CD4-positive, alpha-beta T cell treated with Interferon alpha-2 for 1 hour (primary cell): ENCODE measurements around the gene ZNF260.

ENCODE experiments used
- DNase-seq, 2 donors: peaks; one replicate each; pipeline ENCODE4 v3.0.0-alpha.2; 2020 to 2022

ZNF260 gene

GRCh38 chr19:36489118-36489919, 38.8 kb downstream of the ZNF260 start, which contains the start of gene ZNF566:
ZNF566 (minus strand) TSS chr19:36489561; CDS start chr19:36476557, 13,004 bp downstream.
- DNase-seq, result peak; percentile 97

DNA sequence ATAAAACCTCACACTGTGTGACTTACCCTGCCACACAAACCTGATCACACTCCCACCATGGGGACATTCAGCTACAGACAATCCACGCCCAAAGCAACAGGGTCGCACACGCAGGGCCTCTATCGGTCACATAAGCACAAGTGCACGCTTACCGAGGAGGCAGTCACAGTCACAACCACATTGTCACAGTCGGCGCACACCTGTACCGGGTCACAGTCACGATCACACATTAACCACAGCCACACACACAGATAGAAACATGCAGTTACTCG, 39.3 kb downstream of the ZNF260 start:
- peak; percentile 38 to 62 for DNase-seq

GRCh38 chr19:36488118-36488845, 39.8 kb downstream of the ZNF260 start:
- no peak for DNase-seq

DNA sequence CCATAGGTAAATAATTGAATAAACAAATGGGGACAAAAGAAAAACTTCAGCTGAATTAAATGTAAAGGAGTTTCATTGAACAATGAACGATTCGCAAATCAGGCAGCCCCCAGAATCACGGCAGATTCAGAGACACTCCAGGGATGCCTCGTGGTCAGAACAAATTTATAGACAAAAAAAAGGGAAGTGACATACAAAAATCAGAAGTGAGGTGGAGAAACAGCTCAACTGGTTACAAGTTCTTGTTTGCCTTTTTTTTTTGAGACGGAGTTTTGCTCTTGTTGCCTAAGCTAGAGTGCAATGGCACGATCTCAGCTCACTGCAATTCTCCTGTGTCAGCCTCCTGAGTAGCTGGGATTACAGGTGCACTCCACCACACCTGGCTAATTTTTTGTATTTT, 44.4 kb downstream of the ZNF260 start:
- no peak for DNase-seq

DNA sequence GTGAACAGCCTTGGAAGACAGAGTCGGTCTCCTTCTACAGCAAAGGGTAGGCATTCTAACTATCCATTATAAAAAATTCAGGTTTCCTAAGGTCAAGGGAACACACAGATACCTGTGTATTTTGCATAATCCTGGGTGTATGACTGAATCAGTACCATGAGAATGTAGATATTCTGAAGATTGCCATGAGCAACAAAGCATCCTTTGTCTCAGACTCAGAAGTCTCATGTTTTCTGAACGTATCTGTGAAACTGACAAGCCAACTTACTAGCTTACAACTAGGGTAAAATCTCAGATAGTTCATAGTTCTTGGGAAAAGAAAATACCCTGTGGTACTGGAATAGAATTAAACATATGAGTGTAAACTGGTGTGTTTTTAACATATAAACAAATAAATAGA, 45.2 kb downstream of the ZNF260 start:
- no peak for DNase-seq
